GM19397 (cell line): ENCODE results near the gene RNASE4.
"Not testable (repeated sequence)": the region's sequence is repeated elsewhere in the genome, so short reads cannot be mapped to it uniquely, and the experiment has no call there.

Experiments used
- ATAC-seq: cut with Tn5 transposase; IDR thresholded peaks from one replicate; pipeline ENCODE4 v1.9.1; 2021; ENCODE audit warnings: mild to moderate bottlenecking, moderate library complexity; ENCODE audit not compliant: unreplicated experiment

Gene RNASE4

GRCh38 chr14:20683891-20684661, at the start of gene RNASE4:
TSS of gene RNASE4 (plus strand) at chr14:20684560. CDS start at chr14:20699372, 14,812 bp downstream.
- peak; percentile 21 for ATAC-seq

GRCh38 chr14:20641591-20641990, 42.8 kb upstream of the RNASE4 start, which contains the start of gene OR6S1:
TSS of gene OR6S1 (minus strand) at chr14:20641691. CDS start at chr14:20641691, 0 bp downstream.
- no peak for ATAC-seq

- no peak for ATAC-seq
Observed at GRCh38 chr14:20642182-20642581, 42.2 kb upstream of the RNASE4 start.

- not testable (repeated sequence) for ATAC-seq
Observed at GRCh38 chr14:20642755-20643154, 41.6 kb upstream of the RNASE4 start.

GRCh38 chr14:20644520-20644919, 39.8 kb upstream of the RNASE4 start:
- no peak for ATAC-seq

GRCh38 chr14:20645481-20645880, 38.9 kb upstream of the RNASE4 start:
- no peak for ATAC-seq

- no peak for ATAC-seq
Observed at GRCh38 chr14:20652996-20653975, 31.1 kb upstream of the RNASE4 start.

- ATAC-seq = no peak
Observed at GRCh38 chr14:20655851-20656250, 28.5 kb upstream of the RNASE4 start.

GRCh38 chr14:20656274-20656673, 28.1 kb upstream of the RNASE4 start:
- ATAC-seq = no peak

GRCh38 chr14:20657216-20658211, 26.8 kb upstream of the RNASE4 start:
- ATAC-seq = no peak

- ATAC-seq = no peak
Observed at GRCh38 chr14:20658246-20658645, 26.1 kb upstream of the RNASE4 start.

GRCh38 chr14:20659336-20659735, 25.0 kb upstream of the RNASE4 start:
- no peak for ATAC-seq

- no peak for ATAC-seq
Observed at GRCh38 chr14:20659813-20660395, 24.5 kb upstream of the RNASE4 start.

- ATAC-seq = no peak
Observed at GRCh38 chr14:20661197-20661596, 23.2 kb upstream of the RNASE4 start.

- peak; percentile 58 for ATAC-seq
Observed at GRCh38 chr14:20662968-20663732, 21.2 kb upstream of the RNASE4 start.

- not testable (repeated sequence) for ATAC-seq
Observed at GRCh38 chr14:20666400-20666961, 17.9 kb upstream of the RNASE4 start.

GRCh38 chr14:20667957-20668356, 16.4 kb upstream of the RNASE4 start:
- peak; percentile 71 for ATAC-seq

- ATAC-seq = no peak
Observed at GRCh38 chr14:20668969-20669368, 15.4 kb upstream of the RNASE4 start.
